Gastroesophageal sphincter (tissue), 3 donors: ENCODE measurements around the gene GNL3.

Experiments used
- EP300 ChIP-seq: sonication (generic); formaldehyde crosslinking; IDR thresholded peaks from one replicate; pipeline ENCODE4 v1.6.1; 2017; ENCODE audit warnings: antibody characterized with exemption, mild to moderate bottlenecking
- POLR2AphosphoS5 ChIP-seq: sonication (generic); formaldehyde crosslinking; IDR thresholded peaks from one replicate; pipeline ENCODE4 v1.6.1; 2017; ENCODE audit warnings: antibody characterized with exemption
- TF ChIP-seq, protein P1 (sequence below), 4 experiments: fragments of 200-600 bp in 2 of 4; fragments of 450-650 bp in 2 of 4; sonication (generic) in 1 of 4; IDR thresholded peaks; one replicate each; pipeline ENCODE4 v1.5.1; 2017 to 2019; ENCODE audit warnings: antibody characterized with exemption in 4 of 4, mild to moderate bottlenecking in 2 of 4, moderate library complexity in 2 of 4

DNA sequence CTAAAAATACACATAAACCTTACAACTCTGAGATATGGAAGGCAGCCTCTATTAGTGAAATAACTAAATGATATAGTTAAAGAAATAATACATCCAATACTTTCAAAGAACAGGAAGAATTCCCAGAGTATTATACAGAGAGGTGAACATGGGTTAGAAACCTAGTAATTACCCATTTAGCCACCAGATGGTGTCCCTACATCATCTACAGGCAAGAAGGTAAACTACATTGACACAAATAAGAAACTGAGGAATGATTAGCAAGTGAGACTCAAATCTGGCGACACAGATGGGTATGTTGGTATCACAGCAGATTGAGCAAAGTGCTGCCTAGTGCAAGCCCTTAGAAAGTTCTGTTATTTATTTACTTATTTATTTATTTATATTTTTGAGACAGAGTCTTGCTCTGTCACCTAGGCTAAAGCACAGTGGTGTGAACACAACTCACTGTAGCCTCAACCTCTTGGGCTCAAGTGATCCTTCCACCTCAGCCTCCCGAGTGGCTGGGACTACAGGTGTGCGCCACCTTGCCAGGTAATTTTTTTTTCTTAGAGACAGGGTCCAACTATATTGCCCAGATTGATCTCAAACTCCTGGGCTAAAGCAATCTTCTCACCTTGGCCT is 56.7 kb downstream of the GNL3 start:
- TF ChIP-seq, protein P1, sequence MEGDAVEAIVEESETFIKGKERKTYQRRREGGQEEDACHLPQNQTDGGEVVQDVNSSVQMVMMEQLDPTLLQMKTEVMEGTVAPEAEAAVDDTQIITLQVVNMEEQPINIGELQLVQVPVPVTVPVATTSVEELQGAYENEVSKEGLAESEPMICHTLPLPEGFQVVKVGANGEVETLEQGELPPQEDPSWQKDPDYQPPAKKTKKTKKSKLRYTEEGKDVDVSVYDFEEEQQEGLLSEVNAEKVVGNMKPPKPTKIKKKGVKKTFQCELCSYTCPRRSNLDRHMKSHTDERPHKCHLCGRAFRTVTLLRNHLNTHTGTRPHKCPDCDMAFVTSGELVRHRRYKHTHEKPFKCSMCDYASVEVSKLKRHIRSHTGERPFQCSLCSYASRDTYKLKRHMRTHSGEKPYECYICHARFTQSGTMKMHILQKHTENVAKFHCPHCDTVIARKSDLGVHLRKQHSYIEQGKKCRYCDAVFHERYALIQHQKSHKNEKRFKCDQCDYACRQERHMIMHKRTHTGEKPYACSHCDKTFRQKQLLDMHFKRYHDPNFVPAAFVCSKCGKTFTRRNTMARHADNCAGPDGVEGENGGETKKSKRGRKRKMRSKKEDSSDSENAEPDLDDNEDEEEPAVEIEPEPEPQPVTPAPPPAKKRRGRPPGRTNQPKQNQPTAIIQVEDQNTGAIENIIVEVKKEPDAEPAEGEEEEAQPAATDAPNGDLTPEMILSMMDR (IDR thresholded peaks at IDR 0.05): peak; percentile 23 to 52 (median 37)
- TF ChIP-seq EP300 (no peak), POLR2AphosphoS5 (no peak)
